Endodermal cell (in vitro differentiated cells): ENCODE data around the gene COL4A6. TPM values are rescaled to one million over a fixed set of nuclear protein-coding genes. Genes with fewer than 3 reads are reported as not detected.

Source experiments
- DNase-seq: peaks from one replicate; pipeline ENCODE4 v3.0.0-alpha.2; 2017
- H3K27ac ChIP-seq: 2 replicates; pipeline ENCODE4 v1.5.1; 2013; ENCODE audit warnings: mild to moderate bottlenecking, low read depth, low read length, moderate library complexity
- H3K27me3 ChIP-seq: 2 replicates; pipeline ENCODE4 v1.6.1; 2013; ENCODE audit warnings: mild to moderate bottlenecking, low read length, moderate library complexity; ENCODE audit not compliant: insufficient read depth, control insufficient read depth, poor library complexity, severe bottlenecking
- H3K36me3 ChIP-seq: 2 replicates; pipeline ENCODE4 v1.7.0; 2013; ENCODE audit warnings: mild to moderate bottlenecking, low read length, moderate library complexity; ENCODE audit not compliant: control insufficient read depth, insufficient read depth
- H3K4me1 ChIP-seq: one replicate; pipeline ENCODE4 v1.7.0; 2013; ENCODE audit warnings: low read length; ENCODE audit not compliant: control insufficient read depth, insufficient read depth
- H3K4me3 ChIP-seq: 2 replicates; pipeline ENCODE4 v1.5.1; 2013; ENCODE audit warnings: mild to moderate bottlenecking, low read length, moderate library complexity
- H3K9ac ChIP-seq: 2 replicates; pipeline ENCODE4 v1.6.1; 2013; ENCODE audit warnings: mild to moderate bottlenecking, low read length, moderate library complexity; ENCODE audit not compliant: poor library complexity, severe bottlenecking; ENCODE audit errors: extremely low read depth
- H3K9me3 ChIP-seq: 2 replicates; pipeline ENCODE4 v1.6.1; 2013; ENCODE audit warnings: mild to moderate bottlenecking, low read length, moderate library complexity; ENCODE audit not compliant: control insufficient read depth
- H3K27ac Mint-ChIP-seq: 2 replicates; pipeline ENCODE4 v1.8.0; 2020; ENCODE audit warnings: mixed read lengths
- H3K27me3 Mint-ChIP-seq: 2 replicates; pipeline ENCODE4 v1.8.0; 2021; ENCODE audit warnings: mild to moderate bottlenecking, mixed read lengths; ENCODE audit not compliant: insufficient read depth
- H3K36me3 Mint-ChIP-seq: 2 replicates; pipeline ENCODE4 v1.8.0; 2020; ENCODE audit warnings: low read depth, mixed read lengths
- H3K4me1 Mint-ChIP-seq: 2 replicates; pipeline ENCODE4 v1.8.0; 2020; ENCODE audit warnings: mixed read lengths
- H3K4me3 Mint-ChIP-seq: 2 replicates; pipeline ENCODE4 v1.8.0; 2020; ENCODE audit warnings: mild to moderate bottlenecking, moderate library complexity, mixed read lengths
- H3K9me3 Mint-ChIP-seq: 2 replicates; pipeline ENCODE4 v1.8.0; 2020; ENCODE audit warnings: mild to moderate bottlenecking, mixed read lengths
- WGBS, 2 experiments: methylation state at CpG; one replicate each; pipeline versions ENCODE4 v1.1.5 to v1.1.7; 2013; ENCODE audit warnings: missing lambda C conversion rate in 2 of 2, mixed read lengths in 1 of 2; ENCODE audit not compliant: insufficient coverage in 1 of 2, insufficient read length in 1 of 2; 5-methylcytosine and 5-hydroxymethylcytosine counted together
- total RNA-seq, 2 donors: library from RNA; stranded (reverse); fragmentation: NEBNext Ultra II Directional in 1 of 2; extraction: Animal tissue kit (Norgen Biotek cat#: 25700) in 1 of 2; gene quantifications; 2 replicates in 1 of 2; 3 replicates in 1 of 2; pipeline ENCODE4 v1.2.1, GENCODE V29; 2021
- TF ChIP-seq, protein P1 (sequence below): fragments of 200-600 bp; sonication (generic); conservative IDR thresholded peaks from 2 replicates; pipeline ENCODE4 v1.5.0; 2021; ENCODE audit warnings: antibody characterized with exemption, mild to moderate bottlenecking

Gene COL4A6
- total RNA-seq, 2 donors from 2014 or later: 205 to 338 TPM

DNA sequence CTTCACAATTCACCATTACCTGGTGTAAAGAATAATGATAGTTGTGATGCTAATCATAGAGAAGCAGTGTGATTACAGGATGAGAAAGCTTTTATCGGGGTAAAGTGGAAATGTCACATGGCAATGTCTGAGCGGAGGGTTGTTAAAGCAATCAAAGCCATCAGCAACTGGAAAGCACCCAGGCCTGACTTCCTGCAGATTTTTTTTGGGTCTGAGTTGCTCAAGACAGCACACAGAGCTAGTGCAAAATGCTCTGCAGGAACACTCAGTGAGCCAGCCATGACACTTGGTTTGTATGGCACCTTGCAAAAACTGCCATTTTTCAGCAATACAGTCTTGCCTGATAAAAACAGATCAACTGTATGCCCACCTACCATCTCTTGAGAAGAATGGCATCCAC lies 152.9 kb downstream of the COL4A6 start:
- no peaks in the 10 kb centered on the region for H3K27me3 Mint-ChIP-seq
- no peaks in the 10 kb centered on the region for H3K36me3 ChIP-seq
- H3K9me3 ChIP-seq: no peaks in the 10 kb centered on the region
- TF ChIP-seq, protein P1, sequence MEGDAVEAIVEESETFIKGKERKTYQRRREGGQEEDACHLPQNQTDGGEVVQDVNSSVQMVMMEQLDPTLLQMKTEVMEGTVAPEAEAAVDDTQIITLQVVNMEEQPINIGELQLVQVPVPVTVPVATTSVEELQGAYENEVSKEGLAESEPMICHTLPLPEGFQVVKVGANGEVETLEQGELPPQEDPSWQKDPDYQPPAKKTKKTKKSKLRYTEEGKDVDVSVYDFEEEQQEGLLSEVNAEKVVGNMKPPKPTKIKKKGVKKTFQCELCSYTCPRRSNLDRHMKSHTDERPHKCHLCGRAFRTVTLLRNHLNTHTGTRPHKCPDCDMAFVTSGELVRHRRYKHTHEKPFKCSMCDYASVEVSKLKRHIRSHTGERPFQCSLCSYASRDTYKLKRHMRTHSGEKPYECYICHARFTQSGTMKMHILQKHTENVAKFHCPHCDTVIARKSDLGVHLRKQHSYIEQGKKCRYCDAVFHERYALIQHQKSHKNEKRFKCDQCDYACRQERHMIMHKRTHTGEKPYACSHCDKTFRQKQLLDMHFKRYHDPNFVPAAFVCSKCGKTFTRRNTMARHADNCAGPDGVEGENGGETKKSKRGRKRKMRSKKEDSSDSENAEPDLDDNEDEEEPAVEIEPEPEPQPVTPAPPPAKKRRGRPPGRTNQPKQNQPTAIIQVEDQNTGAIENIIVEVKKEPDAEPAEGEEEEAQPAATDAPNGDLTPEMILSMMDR: no peak
- no peaks in the 10 kb centered on the region for H3K27me3 ChIP-seq
- H3K4me1 Mint-ChIP-seq: peaks cover 4% of the 10 kb centered on the region
- H3K36me3 Mint-ChIP-seq: peaks cover 32% of the 10 kb centered on the region
- WGBS, 2 experiments: 95% methylated on average over 2 of the region's 2 CpGs; no CpG with 5 or more reads in 1 of the 2 experiments
- H3K9ac ChIP-seq: no peak overlapping the region
- H3K27ac Mint-ChIP-seq: no peak overlapping the region
- H3K4me3 Mint-ChIP-seq: no peak overlapping the region
- peaks cover 13% of the 10 kb centered on the region for H3K9me3 Mint-ChIP-seq
- no peak for DNase-seq
- no peaks in the 10 kb centered on the region for H3K4me1 ChIP-seq
- H3K4me3 ChIP-seq: no peak overlapping the region
- H3K27ac ChIP-seq: no peak overlapping the region

- Mint-ChIP-seq H3K27ac (no peak overlapping the region), H3K4me3 (no peak overlapping the region), H3K4me1 (no peaks in the 10 kb centered on the region), H3K36me3 (peaks cover 42% of the 10 kb centered on the region), H3K9me3 (peaks cover 34% of the 10 kb centered on the region), H3K27me3 (no peaks in the 10 kb centered on the region)
- TF ChIP-seq, protein P1: no peak
- H3K27me3 ChIP-seq: no peaks in the 10 kb centered on the region
- DNase-seq: no peak
- H3K4me1 ChIP-seq: no peaks in the 10 kb centered on the region
- H3K4me3 ChIP-seq: no peak overlapping the region
- H3K9me3 ChIP-seq: peaks cover 5% of the 10 kb centered on the region
- H3K27ac ChIP-seq: no peak overlapping the region
- WGBS, 2 experiments: 80 to 94% methylated on average over 2 to 4 of the region's 4 CpGs
- no peaks in the 10 kb centered on the region for H3K36me3 ChIP-seq
- no peak overlapping the region for H3K9ac ChIP-seq
Measured at GRCh38 chrX:108275732-108276131, 162.5 kb downstream of the COL4A6 start.

- H3K27ac Mint-ChIP-seq: no peak overlapping the region
Measured at GRCh38 chrX:108271397-108271787, 166.8 kb downstream of the COL4A6 start.

More at GRCh38 chrX:108271397-108271787, 166.8 kb downstream of the COL4A6 start:
- H3K27me3 ChIP-seq: no peaks in the 10 kb centered on the region
- no peak overlapping the region for H3K9ac ChIP-seq
- no peak overlapping the region for H3K4me3 ChIP-seq
- peaks cover 18% of the 10 kb centered on the region for H3K9me3 ChIP-seq
- peaks cover 6% of the 10 kb centered on the region for H3K36me3 ChIP-seq
- no peaks in the 10 kb centered on the region for H3K4me1 ChIP-seq
- no peak overlapping the region for H3K27ac ChIP-seq
- TF ChIP-seq, protein P1: no peak
- no CpG with 5 or more reads among the region's 2 CpGs for WGBS, 2 experiments
- peaks cover 52% of the 10 kb centered on the region for H3K36me3 Mint-ChIP-seq
- H3K4me1 Mint-ChIP-seq: peaks cover 13% of the 10 kb centered on the region
- no peaks in the 10 kb centered on the region for H3K27me3 Mint-ChIP-seq
- DNase-seq: no peak
- H3K4me3 Mint-ChIP-seq: no peak overlapping the region
- H3K9me3 Mint-ChIP-seq: peaks cover 11% of the 10 kb centered on the region
